Hair follicle dermal papilla cell (primary cell): ENCODE data around the gene CD83. TPM values are rescaled to one million over a fixed set of nuclear protein-coding genes. Genes with fewer than 3 reads are reported as not detected.

Experiments used
- small RNA-seq: library from RNA; depleted of rRNA; stranded (forward); fragments of <200 nt; gene quantifications from one replicate; pipeline ENCODE3, GENCODE V24; 2012
- total RNA-seq: library from RNA; depleted of rRNA; stranded (reverse); fragments of >200 nt; gene quantifications from 2 replicates; pipeline ENCODE4 v1.2.3, GENCODE V29; 2012

Gene CD83, protein sequence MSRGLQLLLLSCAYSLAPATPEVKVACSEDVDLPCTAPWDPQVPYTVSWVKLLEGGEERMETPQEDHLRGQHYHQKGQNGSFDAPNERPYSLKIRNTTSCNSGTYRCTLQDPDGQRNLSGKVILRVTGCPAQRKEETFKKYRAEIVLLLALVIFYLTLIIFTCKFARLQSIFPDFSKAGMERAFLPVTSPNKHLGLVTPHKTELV
- 3.4 and 6.0 TPM in 2 replicates for total RNA-seq

DNA sequence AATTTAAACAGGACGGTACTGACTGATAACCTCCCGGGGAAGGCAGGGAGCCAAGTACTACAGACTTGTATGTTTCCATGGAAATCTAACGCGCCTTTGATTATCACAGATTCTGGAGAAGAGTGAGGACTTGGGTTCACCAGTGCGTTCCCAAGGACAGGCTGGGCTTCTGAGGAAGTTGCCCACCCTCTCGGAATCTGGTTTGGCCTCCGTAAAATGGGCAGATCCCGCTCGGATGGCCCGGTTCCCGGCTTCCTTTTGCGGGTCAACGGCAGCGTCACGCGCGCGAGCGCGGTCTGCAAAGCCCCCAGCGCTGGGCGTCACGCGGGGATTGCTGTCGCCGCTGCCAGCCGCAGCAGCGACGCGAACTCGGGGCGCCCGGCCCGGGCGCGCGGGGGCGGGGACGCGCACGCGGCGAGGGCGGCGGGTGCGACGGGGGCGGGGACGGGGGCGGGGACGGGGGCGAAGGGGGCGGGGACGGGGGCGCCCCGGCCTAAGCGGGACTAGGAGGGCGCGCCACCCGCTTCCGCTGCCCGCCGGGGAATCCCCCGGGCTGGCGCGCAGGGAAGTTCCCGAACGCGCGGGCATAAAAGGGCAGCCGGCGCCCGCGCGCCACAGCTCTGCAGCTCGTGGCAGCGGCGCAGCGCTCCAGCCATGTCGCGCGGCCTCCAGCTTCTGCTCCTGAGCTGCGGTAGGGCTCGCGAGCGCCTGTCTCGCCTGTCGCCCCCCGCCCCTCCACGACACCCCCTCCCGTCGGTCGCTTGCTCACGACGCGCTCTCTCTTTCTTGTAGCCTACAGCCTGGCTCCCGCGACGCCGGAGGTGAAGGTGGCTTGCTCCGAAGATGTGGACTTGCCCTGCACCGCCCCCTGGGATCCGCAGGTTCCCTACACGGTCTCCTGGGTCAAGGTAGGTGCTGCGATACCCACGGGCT lies at the start of gene CD83:
Gene CD83, plus strand, starts transcription at position 615 of the 933 bp plus-strand sequence. Its CDS starts 40 bp downstream, at position 655.

Small RNA genes lying within 50 kb of the gene (small RNA-seq; reads per million reads assigned to genes)
- gene RNU7-133P: not detected

Other genes starting within 250 kb of the CD83 start
- gene RNF182, start 192.8 kb upstream of the CD83 start, total RNA-seq: 15.4 and 16.5 TPM in 2 replicates